BE2C (cell line): Measurements from ENCODE around the gene SETSIP.
A peak's percentile ranks its signal among the peaks of the same experiment; 100 is the strongest.
"Not testable (repeated sequence)": the region's sequence is repeated elsewhere in the genome, so short reads cannot be mapped to it uniquely, and the experiment has no call there.

Experiments
- DNase-seq: peaks from one replicate; pipeline ENCODE4 v3.0.0-alpha.2; 2020
- H3K27me3 ChIP-seq: fragments of 250-450 bp; sonication (Bioruptor Pico); 2 replicates; pipeline ENCODE4 v1.5.1; 2020; ENCODE audit warnings: mild to moderate bottlenecking
- H3K36me3 ChIP-seq: fragments of 250-450 bp; sonication (Bioruptor Pico); 2 replicates; pipeline ENCODE4 v1.5.1; 2020; ENCODE audit warnings: mild to moderate bottlenecking
- H3K4me1 ChIP-seq: fragments of 250-450 bp; sonication (Bioruptor Pico); 2 replicates; pipeline ENCODE4 v1.5.1; 2020
- H3K4me3 ChIP-seq: 2 replicates; pipeline ENCODE4 v1.5.1; 2011; ENCODE audit warnings: low read depth, low read length
- H3K9me3 ChIP-seq: fragments of 250-450 bp; sonication (Bioruptor Pico); 2 replicates; pipeline ENCODE4 v1.5.1; 2020
- CTCF ChIP-seq: IDR thresholded peaks from 2 replicates; pipeline ENCODE4 v1.5.1; 2012; ENCODE audit warnings: mild to moderate bottlenecking, low read depth, low read length

Gene SETSIP

GRCh38 chr1:92076363-92076762 is 1.2 kb upstream of the SETSIP start:
- no peak for DNase-seq
- Histone ChIP-seq H3K9me3 (no peaks in the 10 kb centered on the region), H3K4me1 (no peaks in the 10 kb centered on the region), H3K4me3 (no peak overlapping the region), H3K27me3 (no peaks in the 10 kb centered on the region), H3K36me3 (no peaks in the 10 kb centered on the region)
- TF ChIP-seq CTCF: no peak

DNA sequence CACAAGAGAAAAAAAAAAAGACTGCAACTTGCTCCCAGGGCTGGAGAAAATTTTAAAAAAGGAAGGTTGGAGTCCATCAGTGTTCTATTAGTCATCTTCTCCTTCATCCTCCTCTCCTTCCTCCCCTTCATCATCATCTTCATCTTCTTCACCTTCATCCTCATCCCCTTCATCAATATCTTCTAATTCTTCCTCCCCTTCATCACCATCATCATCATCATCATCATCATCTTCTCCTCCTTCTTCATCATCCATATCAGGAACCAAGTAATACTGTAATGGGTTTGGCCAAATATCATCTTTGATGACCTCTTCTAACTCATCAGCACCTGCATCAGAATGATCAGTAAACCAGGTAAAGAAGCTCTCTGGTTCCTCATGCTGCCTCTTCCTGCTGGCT is 765 bp downstream of the SETSIP start:
- not testable (repeated sequence) for H3K4me3 ChIP-seq, H3K9me3 ChIP-seq, DNase-seq, H3K36me3 ChIP-seq, H3K4me1 ChIP-seq, H3K27me3 ChIP-seq

DNA sequence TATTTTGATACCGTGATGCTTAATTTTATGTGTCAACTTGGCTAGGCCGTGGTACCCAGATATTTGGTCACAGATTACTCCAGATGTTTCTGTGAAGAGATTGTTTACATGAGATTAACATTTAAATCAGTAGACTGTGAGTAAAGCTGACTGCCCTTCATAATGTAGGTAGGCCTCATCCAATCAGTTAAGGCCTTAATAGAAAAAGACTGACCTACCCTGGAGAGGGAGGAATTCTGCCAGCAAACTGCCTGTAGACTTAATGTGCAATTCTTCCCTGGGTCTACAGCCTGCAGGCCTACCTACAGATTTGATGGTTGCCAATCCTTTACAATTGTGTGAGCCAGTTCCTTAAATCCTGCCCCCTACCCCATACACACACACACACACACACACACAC is 4.3 kb downstream of the SETSIP start:
- Histone ChIP-seq H3K4me1 (no peaks in the 10 kb centered on the region), H3K4me3 (no peak overlapping the region), H3K9me3 (no peaks in the 10 kb centered on the region), H3K36me3 (no peaks in the 10 kb centered on the region), H3K27me3 (no peaks in the 10 kb centered on the region)
- TF ChIP-seq CTCF: no peak
- no peak for DNase-seq

- no peak for TF ChIP-seq CTCF
- H3K4me1 ChIP-seq: no peaks in the 10 kb centered on the region
- DNase-seq: no peak
- no peaks in the 10 kb centered on the region for H3K9me3 ChIP-seq
- no peak overlapping the region for H3K4me3 ChIP-seq
- H3K27me3 ChIP-seq: no peaks in the 10 kb centered on the region
- H3K36me3 ChIP-seq: no peaks in the 10 kb centered on the region
Measured at GRCh38 chr1:92066321-92066720, 8.9 kb downstream of the SETSIP start.

GRCh38 chr1:92065042-92065441 is 10.2 kb downstream of the SETSIP start:
- 0 out of 2 replicates have a peak, but pooled peaks have one; percentile 7 for TF ChIP-seq CTCF
- Histone ChIP-seq H3K9me3 (no peaks in the 10 kb centered on the region), H3K4me3 (no peak overlapping the region), H3K36me3 (no peaks in the 10 kb centered on the region), H3K4me1 (no peaks in the 10 kb centered on the region), H3K27me3 (no peaks in the 10 kb centered on the region)
- no peak for DNase-seq

GRCh38 chr1:92051948-92052347 is 23.3 kb downstream of the SETSIP start:
- H3K4me3 ChIP-seq: no peak overlapping the region
- TF ChIP-seq CTCF: no peak
- no peaks in the 10 kb centered on the region for H3K9me3 ChIP-seq
- no peak for DNase-seq
- no peaks in the 10 kb centered on the region for H3K27me3 ChIP-seq
- H3K36me3 ChIP-seq: no peaks in the 10 kb centered on the region
- H3K4me1 ChIP-seq: no peaks in the 10 kb centered on the region

DNA sequence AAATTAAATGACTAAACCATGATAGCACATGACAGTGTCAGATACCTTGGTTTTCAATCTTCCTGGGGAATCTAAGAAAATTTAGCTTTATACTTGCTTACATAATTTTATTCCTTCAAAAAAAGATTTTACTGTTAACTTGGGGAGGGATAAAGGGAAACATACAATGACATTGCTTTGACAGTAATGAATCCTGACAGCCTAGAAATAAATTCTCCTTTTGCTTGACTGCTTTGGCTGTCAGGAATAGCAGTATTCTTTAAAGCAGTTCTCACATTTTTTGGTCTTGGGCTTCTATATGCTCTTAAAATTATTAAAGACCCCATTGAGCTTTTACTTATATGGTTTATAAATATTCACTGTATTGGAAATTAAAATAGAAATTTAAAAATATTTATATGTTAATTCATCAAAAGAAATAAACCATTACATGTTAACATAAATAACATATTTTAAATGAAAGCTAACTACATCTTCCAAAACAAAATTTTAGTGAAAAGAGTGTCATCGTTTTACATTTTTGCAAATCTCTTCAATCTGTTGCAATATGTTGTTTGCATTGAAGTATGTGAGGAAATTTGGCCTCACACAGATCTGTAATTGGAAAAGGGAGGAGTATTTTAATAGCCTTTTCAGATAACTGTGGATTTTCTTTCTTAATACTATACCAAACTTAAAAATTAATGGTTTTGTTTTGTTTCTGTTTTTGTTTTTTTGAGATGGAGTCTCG is 29.3 kb downstream of the SETSIP start:
- no peak for TF ChIP-seq CTCF
- no peaks in the 10 kb centered on the region for H3K9me3 ChIP-seq
- no peaks in the 10 kb centered on the region for H3K36me3 ChIP-seq
- DNase-seq: no peak
- H3K4me1 ChIP-seq: no peaks in the 10 kb centered on the region
- H3K4me3 ChIP-seq: no peak overlapping the region
- H3K27me3 ChIP-seq: no peaks in the 10 kb centered on the region
